Stomach (tissue), 9 donors: ENCODE measurements around the gene ACSS2. TPM values are rescaled to one million over a fixed set of nuclear protein-coding genes. Genes with fewer than 3 reads are reported as not detected.

Experiments
- DNase-seq, 2 donors: peaks; one replicate each; pipeline versions ENCODE4 v3.0.0 to v3.0.0-alpha.2; 2013 to 2019
- H3K27ac ChIP-seq, 5 donors: fragments of 200-600 bp in 4 of 5; sonication (generic) in 4 of 5; one replicate each; pipeline ENCODE4 v1.5.1; 2013 to 2019; ENCODE audit warnings: mild to moderate bottlenecking in 1 of 5, moderate library complexity in 1 of 5
- H3K27me3 ChIP-seq, 3 donors: fragments of 200-600 bp; sonication (generic); one replicate each; pipeline ENCODE4 v1.5.1; 2017 to 2019; ENCODE audit warnings: mixed run types in 1 of 3
- H3K36me3 ChIP-seq, 4 donors: fragments of 200-600 bp; sonication (generic); 1 replicate in 3 of 4; 2 replicates in 1 of 4; pipeline ENCODE4 v1.5.1; 2016 to 2019
- H3K4me1 ChIP-seq, 4 donors: fragments of 200-600 bp; sonication (generic); one replicate each; pipeline ENCODE4 v1.5.1; 2016 to 2019
- H3K4me3 ChIP-seq, 4 donors: fragments of 200-600 bp; sonication (generic) in 3 of 4; one replicate each; pipeline ENCODE4 v1.5.1; 2016 to 2019; ENCODE audit warnings: mild to moderate bottlenecking in 1 of 4
- H3K9me3 ChIP-seq, 4 donors: fragments of 200-600 bp; sonication (generic); one replicate each; pipeline ENCODE4 v1.5.1; 2016 to 2019
- CTCF ChIP-seq, 7 experiments: fragments of 450-650 bp in 4 of 7; fragments of 200-600 bp in 3 of 7; sonication (generic) in 3 of 7; IDR thresholded peaks; one replicate each; pipeline ENCODE4 v1.5.1; 2016 to 2019; ENCODE audit warnings: antibody characterized with exemption in 7 of 7, control low read depth in 2 of 7, mild to moderate bottlenecking in 1 of 7
- EP300 ChIP-seq: sonication (generic); formaldehyde crosslinking; IDR thresholded peaks from one replicate; pipeline ENCODE4 v1.6.1; 2017; ENCODE audit warnings: antibody characterized with exemption
- POLR2A ChIP-seq, 4 donors: fragments of 450-650 bp; IDR thresholded peaks; one replicate each; pipeline ENCODE4 v1.6.1; 2016; ENCODE audit warnings: antibody characterized with exemption in 4 of 4, control low read depth in 2 of 4, mild to moderate bottlenecking in 1 of 4, moderate library complexity in 1 of 4
- POLR2AphosphoS5 ChIP-seq, 3 donors: sonication (generic); formaldehyde crosslinking; IDR thresholded peaks; one replicate each; pipeline ENCODE4 v1.6.1; 2016; ENCODE audit warnings: antibody characterized with exemption in 3 of 3
- WGBS, 5 donors: extraction: QIAGEN DNeasy Blood & Tissue Kit in 3 of 5; methylation state at CpG; one replicate each; pipeline versions ENCODE4 v1.1.5 to v1.1.7; 2013 to 2018; 5-methylcytosine and 5-hydroxymethylcytosine counted together
- intact Hi-C: fragments of 100-400 bp; cut with DNase I; formaldehyde crosslinking; loops from one replicate; pipeline ENCODE4 v1.15.1; 2023; ENCODE audit warnings: low total_unique reads
- polyA plus RNA-seq, 3 donors: library from polyadenylated mRNA; stranded (reverse); fragments of 200-250 nt; gene quantifications; one replicate each; pipeline ENCODE4 v1.2.3, GENCODE V29; 2013
- total RNA-seq, 5 donors: library from RNA; depleted of rRNA; stranded (reverse); fragments of >200 nt; gene quantifications; one replicate each; pipeline versions ENCODE4 v1.1.0 to v1.2.3, GENCODE V29; 2014 to 2016
- donor health status: healthy with polysubstance abuse.
- donor health status: Bipolar disorder and iron deficiency.
- donor health status: healthy.

The ACSS2 gene
- total and polyA plus RNA-seq, 8 donors: 59.0 to 1,709 (median 139) TPM

- Histone ChIP-seq H3K4me3 (no peak overlapping the region), H3K36me3 (no peaks in the 10 kb centered on the region), H3K4me1 (peaks cover 0 to 5% (median 1%) of the 10 kb centered on the region in 4 donors), H3K27ac (no peak overlapping the region), H3K9me3 (no peaks in the 10 kb centered on the region), H3K27me3 (peaks cover 0 to 8% (median 0%) of the 10 kb centered on the region in 3 donors)
- intact Hi-C loops: no loop called here
- peak in 1 of 2 donors; percentile 47 for DNase-seq
- 27 to 43% (median 38%) methylated on average over 6 of the region's 6 CpGs for WGBS, 5 donors
- peak in 4 of 7 experiments; percentile 20 to 52 (median 39) for TF ChIP-seq CTCF (IDR thresholded peaks at IDR 0.05)
- TF ChIP-seq POLR2A (IDR thresholded peaks at IDR 0.05): no peak
- no peak for TF ChIP-seq EP300
- no peak for TF ChIP-seq POLR2AphosphoS5 (IDR thresholded peaks at IDR 0.05)
These were observed 41.9 kb upstream of the ACSS2 start for GRCh38 chr20:34834459-34834893.

- Histone ChIP-seq H3K27me3 (no peaks in the 10 kb centered on the region), H3K9me3 (no peaks in the 10 kb centered on the region), H3K4me1 (no peaks in the 10 kb centered on the region), H3K27ac (no peak overlapping the region), H3K36me3 (peaks cover 0 to 24% (median 12%) of the 10 kb centered on the region in 4 donors), H3K4me3 (no peak overlapping the region)
- no peak for DNase-seq
- TF ChIP-seq CTCF (IDR thresholded peaks at IDR 0.05) (no peak), POLR2A (IDR thresholded peaks at IDR 0.05) (no peak), EP300 (no peak), POLR2AphosphoS5 (IDR thresholded peaks at IDR 0.05) (no peak)
- intact Hi-C loops: no loop called here
- WGBS, 5 donors: 39 to 64% (median 60%) methylated on average over 2 of the region's 2 CpGs
These were observed 34.3 kb upstream of the ACSS2 start for GRCh38 chr20:34842143-34842542.

GRCh38 chr20:34843421-34843820 is 33.0 kb upstream of the ACSS2 start:
- TF ChIP-seq POLR2AphosphoS5 (IDR thresholded peaks at IDR 0.05): no peak
- no peak for TF ChIP-seq EP300
- no peak for TF ChIP-seq CTCF (IDR thresholded peaks at IDR 0.05)
- no peak for TF ChIP-seq POLR2A (IDR thresholded peaks at IDR 0.05)
- whole genome bisulfite sequencing, 5 donors: 86 to 98% (median 93%) methylated on average over 2 of the region's 2 CpGs
- peaks cover 0 to 37% (median 23%) of the 10 kb centered on the region in 4 donors for H3K36me3 ChIP-seq
- no peaks in the 10 kb centered on the region for H3K4me1 ChIP-seq
- intact Hi-C loops: no loop called here
- no peaks in the 10 kb centered on the region for H3K27me3 ChIP-seq
- no peaks in the 10 kb centered on the region for H3K9me3 ChIP-seq
- no peak overlapping the region for H3K27ac ChIP-seq
- no peak for DNase-seq
- no peak overlapping the region for H3K4me3 ChIP-seq

- 89 to 98% (median 96%) methylated on average over 5 of the region's 5 CpGs for WGBS, 5 donors
- peaks cover 8 to 86% (median 65%) of the 10 kb centered on the region in 4 donors for H3K36me3 ChIP-seq
- no peak for TF ChIP-seq CTCF (IDR thresholded peaks at IDR 0.05)
These were observed 27.8 kb upstream of the ACSS2 start for GRCh38 chr20:34848597-34848996.

More at GRCh38 chr20:34848597-34848996, 27.8 kb upstream of the ACSS2 start:
- Histone ChIP-seq H3K27ac (no peak overlapping the region), H3K9me3 (no peaks in the 10 kb centered on the region), H3K4me1 (no peaks in the 10 kb centered on the region), H3K4me3 (no peak overlapping the region), H3K27me3 (no peaks in the 10 kb centered on the region)
- DNase-seq: no peak
- intact Hi-C loops: no loop called here
